A673 (cell line): Measurements from ENCODE around the gene OR5H1.

Experiments
- CTCF ChIP-seq: fragments of 300-800, 200-600 bp; sonication (generic); conservative IDR thresholded peaks from 2 replicates; pipeline ENCODE4 v1.5.1; 2017; ENCODE audit warnings: low read depth, mild to moderate bottlenecking, antibody characterized with exemption, low read length, moderate library complexity, mixed read lengths
- EZH2 ChIP-seq: fragments of 200-600 bp; sonication (generic); IDR thresholded peaks from 2 replicates; pipeline ENCODE4 v1.6.1; 2017; ENCODE audit warnings: borderline replicate concordance, low read depth, mild to moderate bottlenecking, mixed read lengths, antibody characterized with exemption, low read length; ENCODE audit not compliant: poor library complexity, severe bottlenecking

- no peak for TF ChIP-seq CTCF
- TF ChIP-seq EZH2: no peak
Measured at GRCh38 chr3:98140531-98140930, 10.0 kb downstream of the OR5H1 start.
